ENCODE data around the gene CLEC1B. TPM values are rescaled to one million over a fixed set of nuclear protein-coding genes. Genes with fewer than 3 reads are reported as not detected.
"Not testable (repeated sequence)": the region's sequence is repeated elsewhere in the genome, so short reads cannot be mapped to it uniquely, and the experiment has no call there.

CLEC1B gene
- total RNA-seq, 1 donor from 2014 or later, result not detected

- FAIRE-seq (no peak), DNase-seq (ENCODE audit: low read depth) (no peak)
- Histone ChIP-seq H3K27me3 (ENCODE audit: insufficient read depth, low read length) (no peaks in the 10 kb centered on the region), H3K9ac (ENCODE audit: low read length) (no peak overlapping the region), H3K36me3 (ENCODE audit: insufficient read depth, low read length) (no peaks in the 10 kb centered on the region), H4K20me1 (ENCODE audit: insufficient read depth, low read length) (no peaks in the 10 kb centered on the region), H3K9me3 (ENCODE audit: insufficient read depth, low read depth, low read length) (no peaks in the 10 kb centered on the region), H3K4me3 (ENCODE audit: insufficient read depth, low read depth, low read length) (no peak overlapping the region), H2AFZ (ENCODE audit: low read depth, low read length) (no peak overlapping the region), H3K27ac (ENCODE audit: low read depth, low read length) (no peak overlapping the region), H3K4me2 (ENCODE audit: low read length) (no peak overlapping the region), H3K4me1 (ENCODE audit: insufficient read depth, low read length) (no peaks in the 10 kb centered on the region), H3K79me2 (ENCODE audit: insufficient read depth, low read length) (no peaks in the 10 kb centered on the region)
- H3K9me3 Mint-ChIP-seq (ENCODE audit: unreplicated experiment), result peaks cover 3% of the 10 kb centered on the region
- H3K27me3 Mint-ChIP-seq (ENCODE audit: low read depth, unreplicated experiment), result no peaks in the 10 kb centered on the region
- TF ChIP-seq, protein P1, sequence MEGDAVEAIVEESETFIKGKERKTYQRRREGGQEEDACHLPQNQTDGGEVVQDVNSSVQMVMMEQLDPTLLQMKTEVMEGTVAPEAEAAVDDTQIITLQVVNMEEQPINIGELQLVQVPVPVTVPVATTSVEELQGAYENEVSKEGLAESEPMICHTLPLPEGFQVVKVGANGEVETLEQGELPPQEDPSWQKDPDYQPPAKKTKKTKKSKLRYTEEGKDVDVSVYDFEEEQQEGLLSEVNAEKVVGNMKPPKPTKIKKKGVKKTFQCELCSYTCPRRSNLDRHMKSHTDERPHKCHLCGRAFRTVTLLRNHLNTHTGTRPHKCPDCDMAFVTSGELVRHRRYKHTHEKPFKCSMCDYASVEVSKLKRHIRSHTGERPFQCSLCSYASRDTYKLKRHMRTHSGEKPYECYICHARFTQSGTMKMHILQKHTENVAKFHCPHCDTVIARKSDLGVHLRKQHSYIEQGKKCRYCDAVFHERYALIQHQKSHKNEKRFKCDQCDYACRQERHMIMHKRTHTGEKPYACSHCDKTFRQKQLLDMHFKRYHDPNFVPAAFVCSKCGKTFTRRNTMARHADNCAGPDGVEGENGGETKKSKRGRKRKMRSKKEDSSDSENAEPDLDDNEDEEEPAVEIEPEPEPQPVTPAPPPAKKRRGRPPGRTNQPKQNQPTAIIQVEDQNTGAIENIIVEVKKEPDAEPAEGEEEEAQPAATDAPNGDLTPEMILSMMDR (IDR thresholded peaks at IDR 0.05; ENCODE audit: insufficient read depth, low read depth, low read length), result no peak
- no peak for TF ChIP-seq EZH2 (IDR thresholded peaks at IDR 0.05; ENCODE audit: insufficient read depth, low read length)
- H3K4me1 Mint-ChIP-seq (ENCODE audit: low read depth, unreplicated experiment), result no peaks in the 10 kb centered on the region
- H3K27ac Mint-ChIP-seq (ENCODE audit: unreplicated experiment), result no peak overlapping the region
- H3K4me3 Mint-ChIP-seq (ENCODE audit: unreplicated experiment), result no peak overlapping the region
- no peaks in the 10 kb centered on the region for H3K36me3 Mint-ChIP-seq (ENCODE audit: low read depth, unreplicated experiment)
Measured at GRCh38 chr12:9980126-9980525, 18.8 kb downstream of the CLEC1B start.

GRCh38 chr12:9977916-9978315, 21.0 kb downstream of the CLEC1B start:
- Histone ChIP-seq H3K9me3 (ENCODE audit: insufficient read depth, low read depth, low read length) (no peaks in the 10 kb centered on the region), H3K27ac (ENCODE audit: low read depth, low read length) (no peak overlapping the region), H3K4me1 (ENCODE audit: insufficient read depth, low read length) (no peaks in the 10 kb centered on the region), H3K4me2 (ENCODE audit: low read length) (no peak overlapping the region), H3K4me3 (ENCODE audit: insufficient read depth, low read depth, low read length) (no peak overlapping the region), H2AFZ (ENCODE audit: low read depth, low read length) (no peak overlapping the region), H3K9ac (ENCODE audit: low read length) (no peak overlapping the region), H3K27me3 (ENCODE audit: insufficient read depth, low read length) (no peaks in the 10 kb centered on the region), H4K20me1 (ENCODE audit: insufficient read depth, low read length) (no peaks in the 10 kb centered on the region), H3K36me3 (ENCODE audit: insufficient read depth, low read length) (no peaks in the 10 kb centered on the region), H3K79me2 (ENCODE audit: insufficient read depth, low read length) (no peaks in the 10 kb centered on the region)
- Mint-ChIP-seq H3K9me3 (ENCODE audit: unreplicated experiment) (peaks cover 5% of the 10 kb centered on the region), H3K36me3 (ENCODE audit: low read depth, unreplicated experiment) (no peaks in the 10 kb centered on the region), H3K4me3 (ENCODE audit: unreplicated experiment) (no peak overlapping the region), H3K27me3 (ENCODE audit: low read depth, unreplicated experiment) (no peaks in the 10 kb centered on the region), H3K4me1 (ENCODE audit: low read depth, unreplicated experiment) (no peaks in the 10 kb centered on the region), H3K27ac (ENCODE audit: unreplicated experiment) (no peak overlapping the region)
- FAIRE-seq, result no peak
- TF ChIP-seq, protein P1 (IDR thresholded peaks at IDR 0.05; ENCODE audit: insufficient read depth, low read depth, low read length), result no peak
- TF ChIP-seq EZH2 (IDR thresholded peaks at IDR 0.05; ENCODE audit: insufficient read depth, low read length), result no peak
- no peak for DNase-seq (ENCODE audit: low read depth)

DNA sequence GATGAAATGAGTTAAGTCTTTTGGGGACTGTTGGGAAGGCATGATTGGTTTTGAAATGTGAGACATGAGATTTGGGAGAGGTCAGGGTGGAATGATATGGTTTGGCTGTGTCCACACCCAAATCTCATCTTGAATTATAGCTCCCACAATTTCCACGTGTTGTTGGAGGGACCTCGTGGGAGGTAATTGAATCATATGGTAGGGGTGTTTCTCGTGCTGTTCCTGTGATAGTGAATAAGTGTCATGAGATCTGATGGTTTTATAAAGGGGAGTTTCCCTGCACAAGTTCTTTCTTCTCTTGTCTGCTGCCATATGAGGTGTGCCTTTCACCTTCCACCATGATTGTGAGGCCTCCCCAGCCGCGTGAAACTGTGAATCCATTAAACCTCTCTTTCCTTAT, 22.3 kb downstream of the CLEC1B start:
- H3K4me3 ChIP-seq (ENCODE audit: insufficient read depth, low read depth, low read length); H3K4me1 Mint-ChIP-seq (ENCODE audit: low read depth, unreplicated experiment); FAIRE-seq; H4K20me1 ChIP-seq (ENCODE audit: insufficient read depth, low read length); H3K9me3 ChIP-seq (ENCODE audit: insufficient read depth, low read depth, low read length); H3K27me3 Mint-ChIP-seq (ENCODE audit: low read depth, unreplicated experiment); H3K9me3 Mint-ChIP-seq (ENCODE audit: unreplicated experiment); H3K4me2 ChIP-seq (ENCODE audit: low read length); H3K9ac ChIP-seq (ENCODE audit: low read length); H3K27ac Mint-ChIP-seq (ENCODE audit: unreplicated experiment); H3K27me3 ChIP-seq (ENCODE audit: insufficient read depth, low read length); H2AFZ ChIP-seq (ENCODE audit: low read depth, low read length); H3K4me1 ChIP-seq (ENCODE audit: insufficient read depth, low read length); H3K36me3 ChIP-seq (ENCODE audit: insufficient read depth, low read length); H3K79me2 ChIP-seq (ENCODE audit: insufficient read depth, low read length); H3K4me3 Mint-ChIP-seq (ENCODE audit: unreplicated experiment); H3K36me3 Mint-ChIP-seq (ENCODE audit: low read depth, unreplicated experiment); DNase-seq (ENCODE audit: low read depth); H3K27ac ChIP-seq (ENCODE audit: low read depth, low read length): not testable (repeated sequence)
